DMS114 treated with DMSO at 0.1 percent for 48 hours (cell line): Measurements from ENCODE around the gene NPW.

Experiments
- DNase-seq: peaks from one replicate; lab custom pipeline; 2025; ENCODE audit not compliant: unreplicated experiment; lab: John Stamatoyannopoulos, UW

The NPW gene

DNA sequence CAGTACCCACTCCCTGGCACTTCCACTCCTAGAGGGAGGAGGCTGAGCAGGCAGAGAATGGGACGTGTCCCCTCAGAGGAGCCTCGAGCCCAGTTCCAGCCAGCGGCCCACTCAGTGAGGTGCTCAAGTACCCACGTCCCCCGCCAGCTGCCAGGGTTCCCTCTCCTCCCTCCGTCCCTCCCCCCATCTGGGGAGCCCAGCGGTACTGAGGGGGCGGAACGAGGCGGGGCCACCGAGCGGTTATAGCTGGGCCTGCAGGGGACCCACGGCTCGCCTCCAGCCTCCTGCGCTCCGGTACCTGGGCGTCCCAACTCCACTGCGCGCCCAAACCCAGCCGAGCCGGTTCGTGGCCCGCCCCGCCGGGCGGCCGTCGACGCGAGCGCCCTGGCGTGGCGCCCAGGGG is at the start of gene NPW:
Gene NPW, plus strand, starts transcription at position 268 of the 403 bp plus-strand sequence.
- DNase-seq: no peak

DNA sequence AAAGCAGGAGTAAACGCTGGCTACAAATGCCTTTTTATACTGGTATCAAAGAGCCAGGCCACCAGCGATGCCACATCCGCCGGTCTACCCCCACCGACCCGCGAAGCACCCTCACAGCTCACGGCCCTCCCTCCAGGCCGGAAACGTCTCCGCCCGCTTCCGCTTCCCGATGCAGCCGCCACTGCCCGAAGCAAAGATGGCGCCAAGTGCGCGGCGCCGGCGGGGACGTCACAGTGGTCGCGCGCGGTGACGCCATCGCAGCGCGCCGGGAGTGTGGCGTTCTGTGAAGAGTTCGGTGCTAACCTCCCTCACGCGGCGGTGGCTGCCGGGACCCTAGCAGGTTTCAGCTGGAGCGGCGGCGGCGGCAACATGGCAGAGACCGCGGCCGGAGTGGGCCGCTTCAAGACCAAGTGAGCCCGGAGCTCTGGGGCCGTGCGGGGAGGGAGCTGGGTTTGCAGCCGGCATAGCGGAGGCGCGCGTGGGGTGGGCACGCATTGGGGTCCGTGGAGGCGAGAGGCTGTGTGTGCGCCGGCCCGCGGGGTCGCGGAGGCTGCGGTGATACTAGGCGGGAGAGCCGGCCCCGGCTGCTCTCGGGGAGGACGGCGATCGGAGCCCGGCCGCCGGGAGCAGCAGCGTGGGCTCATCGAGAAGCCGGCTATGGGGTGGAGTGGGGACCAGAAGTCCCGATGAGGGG is 47.6 kb upstream of the NPW start, which contains the start of gene TBL3:
Gene TBL3, plus strand, starts transcription at position 258 of the 694 bp plus-strand sequence. Its CDS starts 112 bp downstream, at position 370.
- peak; percentile 75 for DNase-seq

GRCh38 chr16:1972490-1972877 is 47.1 kb upstream of the NPW start:
- no peak for DNase-seq

DNA sequence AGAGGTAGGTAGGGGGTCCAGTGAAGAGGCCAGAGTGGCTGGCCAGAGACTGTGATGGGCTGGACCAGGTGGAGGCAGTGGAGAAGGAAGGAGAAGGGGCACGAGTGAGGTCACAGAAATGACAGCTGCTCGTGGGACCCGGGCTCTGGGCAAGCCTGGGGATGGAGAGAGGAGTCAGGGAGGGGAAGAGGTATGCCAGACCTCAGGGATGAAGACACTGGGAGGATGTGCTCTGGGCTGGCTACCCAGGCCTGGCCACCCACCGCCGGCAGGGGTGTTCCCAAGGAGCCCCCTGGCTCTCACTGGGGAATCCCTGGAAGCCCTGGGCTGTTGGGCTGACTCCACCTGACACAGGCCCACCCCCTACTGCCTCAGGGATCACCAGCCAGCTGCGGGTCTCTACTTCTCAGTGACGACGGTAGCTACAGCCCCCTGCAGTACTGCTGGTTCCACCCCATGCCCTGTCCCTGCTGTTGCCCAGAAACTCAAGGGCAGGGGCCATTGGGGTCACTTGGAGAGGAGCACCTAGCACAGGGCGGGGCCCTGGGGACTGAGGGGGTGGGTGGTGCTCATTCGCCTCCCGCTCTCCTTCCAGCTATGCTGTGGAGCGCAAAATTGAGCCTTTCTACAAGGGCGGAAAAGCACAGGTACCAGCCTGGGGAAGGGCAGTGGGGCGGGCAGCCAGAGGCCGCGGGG is 46.0 kb upstream of the NPW start:
- no peak for DNase-seq

DNA sequence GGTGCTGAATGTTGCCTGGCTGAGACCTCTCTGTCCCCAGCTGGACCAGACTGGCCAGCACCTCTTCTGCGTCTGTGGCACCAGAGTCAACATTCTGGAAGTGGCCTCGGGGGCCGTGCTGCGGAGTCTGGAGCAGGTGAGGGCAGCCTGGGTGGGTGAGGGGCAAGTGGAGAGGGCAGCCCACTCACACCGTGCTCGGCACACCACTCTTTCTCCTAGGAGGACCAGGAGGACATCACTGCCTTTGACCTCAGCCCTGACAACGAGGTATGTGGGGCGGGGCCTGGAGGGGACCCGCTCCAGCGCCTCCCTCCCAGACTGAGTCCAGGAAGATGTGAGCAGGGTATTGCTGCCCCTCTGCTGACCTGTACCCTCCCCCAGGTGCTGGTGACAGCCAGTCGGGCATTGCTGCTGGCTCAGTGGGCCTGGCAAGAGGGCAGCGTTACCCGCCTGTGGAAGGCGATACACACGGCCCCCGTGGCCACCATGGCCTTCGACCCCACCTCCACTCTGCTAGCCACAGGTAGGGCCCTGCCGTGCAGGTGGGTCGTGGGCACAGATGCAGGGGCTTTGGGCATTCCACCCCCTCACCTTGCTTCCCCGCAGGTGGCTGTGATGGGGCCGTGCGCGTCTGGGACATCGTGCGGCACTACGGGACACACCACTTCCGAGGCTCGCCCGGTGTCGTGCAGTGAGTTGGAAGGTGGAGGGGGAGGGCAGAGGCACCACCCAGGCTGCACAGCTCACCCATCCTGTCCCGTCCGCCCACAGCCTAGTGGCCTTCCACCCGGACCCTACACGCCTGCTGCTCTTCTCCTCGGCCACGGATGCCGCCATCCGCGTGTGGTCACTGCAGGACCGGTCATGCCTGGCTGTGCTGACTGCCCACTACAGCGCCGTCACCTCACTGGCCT is 45.2 kb upstream of the NPW start:
- DNase-seq: no peak

DNA sequence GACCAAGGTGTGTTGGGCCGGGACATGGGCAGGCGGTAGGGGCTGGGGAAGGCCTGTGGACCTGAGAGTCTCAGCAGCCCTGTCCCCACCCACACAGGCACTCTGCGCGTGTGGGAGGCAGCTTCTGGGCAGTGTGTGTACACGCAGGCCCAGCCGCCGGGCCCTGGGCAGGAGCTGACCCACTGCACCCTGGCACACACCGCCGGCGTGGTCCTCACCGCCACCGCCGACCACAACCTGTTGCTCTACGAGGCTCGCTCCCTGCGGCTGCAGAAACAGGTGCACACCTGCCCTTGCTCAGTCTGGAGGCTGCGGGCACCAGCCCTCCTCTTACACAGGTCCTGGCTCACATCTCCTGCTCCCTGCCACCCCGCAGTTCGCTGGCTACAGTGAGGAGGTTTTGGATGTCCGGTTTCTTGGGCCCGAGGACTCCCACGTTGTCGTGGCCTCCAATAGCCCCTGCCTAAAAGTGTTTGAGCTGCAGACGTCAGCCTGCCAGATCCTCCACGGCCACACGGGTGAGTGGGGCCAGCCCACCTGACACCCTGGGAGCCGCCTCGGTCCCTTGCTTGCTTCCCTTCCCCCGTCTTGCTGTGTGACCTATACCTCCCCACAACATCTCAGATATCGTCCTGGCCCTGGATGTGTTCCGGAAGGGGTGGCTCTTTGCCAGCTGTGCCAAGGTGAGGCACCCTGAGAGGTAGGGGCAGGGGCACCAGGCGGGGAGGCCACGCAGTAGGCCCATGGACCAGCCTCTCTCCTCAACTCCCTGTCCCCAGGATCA is 44.0 kb upstream of the NPW start:
- DNase-seq: no peak

- DNase-seq: no peak
Measured at GRCh38 chr16:1976216-1976520, 43.4 kb upstream of the NPW start.

DNA sequence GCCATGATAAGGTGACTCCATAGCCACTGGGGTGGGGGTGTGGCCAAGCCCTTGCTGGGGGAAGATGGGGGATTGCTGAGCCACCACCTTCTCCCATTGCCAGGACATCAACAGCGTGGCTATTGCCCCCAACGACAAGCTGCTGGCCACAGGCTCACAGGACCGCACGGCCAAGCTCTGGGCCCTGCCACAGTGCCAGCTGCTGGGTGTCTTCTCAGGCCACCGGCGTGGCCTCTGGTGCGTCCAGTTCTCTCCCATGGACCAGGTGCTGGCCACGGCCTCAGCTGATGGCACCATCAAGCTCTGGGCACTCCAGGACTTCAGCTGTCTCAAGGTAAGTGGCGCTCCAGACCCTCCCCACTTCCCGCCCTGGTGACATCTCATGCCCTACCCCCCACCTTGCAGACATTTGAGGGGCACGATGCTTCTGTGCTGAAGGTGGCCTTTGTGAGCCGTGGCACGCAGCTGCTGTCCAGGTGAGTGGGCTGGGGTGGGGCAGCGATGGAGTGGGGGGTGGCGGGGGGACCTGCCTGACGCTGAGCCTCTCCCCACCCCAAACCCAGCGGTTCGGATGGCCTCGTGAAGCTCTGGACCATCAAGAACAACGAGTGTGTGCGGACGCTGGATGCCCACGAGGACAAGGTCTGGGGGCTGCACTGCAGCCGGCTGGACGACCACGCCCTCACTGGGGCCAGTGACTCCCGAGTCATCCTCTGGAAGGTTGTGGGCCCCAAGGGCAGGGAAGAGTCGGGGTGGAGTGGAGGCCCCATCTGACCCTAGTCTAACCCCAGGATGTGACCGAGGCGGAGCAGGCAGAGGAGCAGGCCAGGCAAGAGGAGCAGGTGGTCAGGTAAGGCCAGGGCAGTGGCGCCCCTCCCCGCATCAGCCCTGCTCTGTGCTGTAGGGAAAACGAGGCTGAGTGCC is 42.4 kb upstream of the NPW start:
- no peak for DNase-seq

DNA sequence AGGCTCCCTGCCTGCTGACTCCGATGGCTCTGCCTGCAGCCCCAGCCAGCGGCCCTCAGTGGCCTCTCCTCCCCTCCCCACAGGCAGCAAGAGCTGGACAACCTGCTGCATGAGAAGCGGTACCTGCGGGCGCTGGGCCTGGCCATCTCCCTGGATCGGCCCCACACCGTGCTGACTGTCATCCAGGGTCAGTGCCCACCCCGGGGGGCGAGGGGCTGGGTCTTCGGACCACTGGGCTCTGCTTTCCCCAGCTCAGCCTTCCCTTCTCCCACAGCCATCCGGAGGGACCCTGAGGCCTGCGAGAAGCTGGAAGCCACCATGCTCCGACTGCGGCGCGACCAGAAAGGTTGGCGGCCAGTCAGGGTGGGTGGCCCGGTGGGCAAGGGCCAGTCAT is 41.7 kb upstream of the NPW start:
- DNase-seq: no peak

- no peak for DNase-seq
Measured at GRCh38 chr16:1978476-1979120, 41.0 kb upstream of the NPW start.

DNA sequence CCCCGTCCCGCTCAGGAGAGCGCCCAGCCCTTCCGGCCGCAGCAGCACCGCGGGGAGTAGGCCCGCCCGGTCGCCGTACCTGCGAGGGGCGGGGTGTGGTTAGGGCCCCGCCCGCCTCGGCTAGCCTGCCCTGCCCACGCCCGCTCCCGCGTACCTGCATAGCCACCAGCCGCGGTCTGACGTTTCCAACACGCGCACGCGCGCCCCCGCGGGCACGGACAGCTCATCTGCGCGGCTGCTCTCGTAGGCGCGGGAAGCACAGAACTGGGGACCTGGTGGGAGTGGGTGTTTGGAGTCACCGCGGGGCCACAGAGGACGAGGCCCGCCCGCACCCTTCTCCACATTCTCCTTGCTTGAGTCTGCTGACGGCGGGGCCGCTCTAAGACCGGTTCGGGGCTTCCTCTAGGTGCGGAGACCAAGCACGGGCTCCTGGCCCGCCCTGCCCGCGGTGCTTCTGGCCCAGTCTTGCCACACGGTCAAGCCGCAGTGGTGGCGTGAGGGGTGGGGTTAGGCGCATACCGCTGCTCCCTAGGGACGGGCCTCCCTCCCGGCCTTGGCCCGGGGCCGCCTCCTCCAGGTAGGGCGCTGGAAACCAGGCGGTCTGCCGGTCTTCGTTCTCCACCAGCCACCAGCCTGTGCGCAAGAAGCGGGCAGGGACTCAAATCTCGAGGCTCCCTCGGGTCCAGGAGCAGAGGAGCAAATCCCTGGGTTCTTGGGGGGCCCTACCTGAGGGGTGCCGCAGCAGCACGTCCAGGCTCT is 40.1 kb upstream of the NPW start:
- no peak for DNase-seq

- DNase-seq: no peak
Measured at GRCh38 chr16:1980030-1980769, 39.4 kb upstream of the NPW start.

- DNase-seq: no peak
Measured at GRCh38 chr16:1980770-1981087, 38.9 kb upstream of the NPW start.

DNA sequence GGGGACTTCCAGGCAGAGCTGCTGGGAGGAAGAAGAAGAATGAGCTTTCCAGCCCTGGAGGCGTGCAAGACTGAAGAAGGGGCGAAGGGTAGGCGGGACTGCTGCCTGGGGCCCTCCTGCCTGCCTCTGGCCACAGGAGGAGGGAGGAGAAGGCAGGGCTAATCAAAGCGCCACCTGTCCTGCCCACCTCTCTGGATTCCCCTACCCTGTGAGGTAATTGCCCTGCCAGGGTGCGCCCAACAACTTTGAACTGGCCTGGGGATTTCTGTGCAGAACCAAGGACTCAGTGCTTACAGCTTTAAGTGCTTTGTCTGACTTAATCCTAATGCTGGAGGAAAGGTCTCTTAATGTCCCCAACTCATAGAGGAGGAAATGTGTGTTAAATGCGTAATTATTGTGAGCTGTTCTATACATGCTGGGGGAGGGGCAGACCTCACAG is 38.2 kb upstream of the NPW start, which contains the start of gene NOXO1:
Gene NOXO1, minus strand, starts transcription at position 72 of the 439 bp plus-strand sequence. CDS start 290 bp downstream, outside the sequence.
- DNase-seq: no peak

- no peak for DNase-seq
Measured at GRCh38 chr16:1982013-1982433, 37.6 kb upstream of the NPW start.

DNA sequence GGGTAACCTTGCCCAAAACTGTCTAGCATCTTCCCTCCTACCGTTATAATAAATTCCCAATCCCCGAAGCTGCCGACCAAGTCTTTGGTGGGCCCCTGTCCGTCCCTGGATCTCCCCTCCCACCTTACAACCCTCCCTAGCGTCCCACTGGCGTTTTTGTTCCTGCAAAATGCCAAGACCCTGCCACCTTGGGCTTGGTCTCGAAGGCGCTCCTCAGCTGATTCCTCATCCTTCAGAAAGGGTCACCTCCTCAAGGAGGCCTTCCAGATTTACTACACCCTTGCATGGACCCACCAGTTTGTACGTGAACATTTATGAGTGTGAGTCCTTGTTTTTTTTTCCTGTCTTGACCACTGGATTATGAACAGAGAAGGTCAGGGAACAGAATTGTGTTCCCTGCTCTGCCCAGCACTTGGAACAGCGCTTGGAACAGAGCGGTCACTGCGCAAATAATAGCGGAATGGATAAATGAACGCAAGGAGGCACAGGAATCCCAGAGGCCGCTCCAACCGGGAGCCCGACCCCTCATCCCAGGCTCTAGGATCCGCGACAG is 36.5 kb upstream of the NPW start:
- DNase-seq: no peak

- peak; percentile 57 for DNase-seq
Measured at GRCh38 chr16:1983544-1984346, 35.8 kb upstream of the NPW start, which contains the start of gene GFER. Gene GFER (plus strand): TSS chr16:1984193. CDS start chr16:1984219, 26 bp downstream.
